ENCODE measurements around the gene TERB1.

The TERB1 gene

DNA sequence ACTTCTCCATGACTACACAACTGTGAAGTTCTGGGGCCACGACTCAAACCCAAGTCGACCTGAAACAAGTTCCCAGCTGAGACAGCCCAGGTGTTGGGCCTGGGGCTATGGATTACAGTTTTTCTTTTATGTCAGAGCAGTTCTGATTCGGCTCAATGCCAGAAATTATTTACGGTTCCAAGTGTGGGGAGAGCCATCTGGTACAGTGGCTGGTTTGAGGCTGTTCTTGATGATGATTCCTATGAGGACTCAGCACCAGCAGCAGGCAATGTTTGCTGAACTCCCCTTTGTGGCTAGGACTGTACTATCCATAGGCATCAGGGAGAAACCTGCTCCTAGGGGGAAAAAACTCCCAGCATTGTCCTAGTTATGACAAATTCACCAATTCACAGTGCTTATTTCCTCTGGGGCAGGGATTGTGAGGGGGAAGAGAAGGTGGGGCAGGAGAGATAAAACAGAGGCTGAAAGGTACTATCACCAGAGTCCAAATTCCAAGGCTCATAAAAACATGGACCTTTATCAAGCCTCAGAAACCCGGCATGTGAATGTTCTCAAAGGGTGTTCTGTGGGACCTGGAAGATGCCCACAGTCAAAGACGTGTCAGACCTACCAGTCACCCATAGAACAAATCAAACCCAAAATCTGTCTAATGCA lies 86.6 kb downstream of the TERB1 start:
- DNase-seq (ENCODE audit: extremely low read depth, low read depth), result peak; percentile 42
- H3K4me3 ChIP-seq (replicated peaks; ENCODE audit: low read depth, low read length), result no peak overlapping the region
- TF ChIP-seq, protein P1, sequence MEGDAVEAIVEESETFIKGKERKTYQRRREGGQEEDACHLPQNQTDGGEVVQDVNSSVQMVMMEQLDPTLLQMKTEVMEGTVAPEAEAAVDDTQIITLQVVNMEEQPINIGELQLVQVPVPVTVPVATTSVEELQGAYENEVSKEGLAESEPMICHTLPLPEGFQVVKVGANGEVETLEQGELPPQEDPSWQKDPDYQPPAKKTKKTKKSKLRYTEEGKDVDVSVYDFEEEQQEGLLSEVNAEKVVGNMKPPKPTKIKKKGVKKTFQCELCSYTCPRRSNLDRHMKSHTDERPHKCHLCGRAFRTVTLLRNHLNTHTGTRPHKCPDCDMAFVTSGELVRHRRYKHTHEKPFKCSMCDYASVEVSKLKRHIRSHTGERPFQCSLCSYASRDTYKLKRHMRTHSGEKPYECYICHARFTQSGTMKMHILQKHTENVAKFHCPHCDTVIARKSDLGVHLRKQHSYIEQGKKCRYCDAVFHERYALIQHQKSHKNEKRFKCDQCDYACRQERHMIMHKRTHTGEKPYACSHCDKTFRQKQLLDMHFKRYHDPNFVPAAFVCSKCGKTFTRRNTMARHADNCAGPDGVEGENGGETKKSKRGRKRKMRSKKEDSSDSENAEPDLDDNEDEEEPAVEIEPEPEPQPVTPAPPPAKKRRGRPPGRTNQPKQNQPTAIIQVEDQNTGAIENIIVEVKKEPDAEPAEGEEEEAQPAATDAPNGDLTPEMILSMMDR (IDR thresholded peaks at IDR 0.05; ENCODE audit: low read depth, low read length, missing control alignments), result no peak

DNA sequence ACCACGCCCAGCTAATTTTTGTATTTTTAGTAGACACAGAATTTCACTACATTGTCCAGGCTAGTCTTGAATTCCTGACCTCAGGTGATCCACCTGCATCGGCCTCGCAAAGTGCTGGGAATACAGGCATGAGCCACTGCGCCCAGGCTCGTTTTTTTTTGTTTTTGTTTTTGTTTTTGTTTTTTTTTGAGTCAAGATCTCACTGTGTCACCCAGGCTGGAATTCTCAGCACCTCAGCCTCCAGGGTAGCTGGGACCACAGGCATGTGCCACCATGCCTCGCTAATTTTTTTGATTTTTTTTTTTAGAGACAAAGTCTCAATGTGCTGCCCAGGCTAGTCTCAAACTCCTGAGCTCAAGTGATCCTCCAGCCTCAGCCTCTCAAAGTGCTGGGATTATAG lies 87.3 kb downstream of the TERB1 start:
- DNase-seq (ENCODE audit: extremely low read depth, low read depth), result no peak
- TF ChIP-seq, protein P1 (IDR thresholded peaks at IDR 0.05; ENCODE audit: low read depth, low read length, missing control alignments), result no peak
- H3K4me3 ChIP-seq (replicated peaks; ENCODE audit: low read depth, low read length), result no peak overlapping the region

DNA sequence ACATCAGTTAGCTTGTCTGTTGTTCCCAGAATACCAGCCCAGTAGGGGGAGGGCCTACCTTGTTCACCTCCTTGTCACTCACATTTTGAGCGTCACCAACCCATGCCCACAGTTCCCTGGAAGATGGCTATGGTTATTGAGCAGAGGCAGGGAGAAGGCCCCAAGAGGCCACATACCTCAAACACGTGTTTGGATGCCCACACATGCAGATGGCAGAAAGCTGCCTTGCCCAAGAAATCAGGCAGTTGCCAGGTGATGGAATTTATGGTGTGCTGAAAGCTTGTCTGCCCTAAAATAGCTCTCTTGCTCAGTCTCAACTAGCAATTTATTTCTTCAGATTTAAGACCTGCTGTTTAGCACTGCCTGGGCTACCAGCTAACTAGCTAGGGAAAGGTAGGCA lies 88.3 kb downstream of the TERB1 start:
- H3K4me3 ChIP-seq (replicated peaks; ENCODE audit: low read depth, low read length), result no peak overlapping the region
- TF ChIP-seq, protein P1 (IDR thresholded peaks at IDR 0.05; ENCODE audit: low read depth, low read length, missing control alignments), result no peak
- DNase-seq (ENCODE audit: extremely low read depth, low read depth), result no peak

DNA sequence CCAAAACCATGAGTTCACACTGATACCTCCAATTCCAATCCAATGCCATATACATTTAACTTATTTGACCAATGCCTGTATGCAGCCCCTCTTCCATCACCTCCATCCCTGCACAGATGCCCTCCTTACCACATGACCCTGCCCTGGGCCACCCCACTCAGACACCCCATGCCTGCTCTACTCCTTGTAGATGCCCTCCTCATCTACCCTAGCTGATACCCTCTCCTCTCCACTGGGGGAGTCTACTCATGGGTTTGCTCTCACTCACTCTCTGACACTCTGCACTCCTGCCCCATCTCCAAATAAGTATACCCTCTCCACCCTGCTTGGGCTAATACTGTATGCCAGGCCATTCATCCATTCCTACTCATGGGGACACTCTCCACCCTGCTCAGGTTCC lies 88.9 kb downstream of the TERB1 start:
- H3K4me3 ChIP-seq (replicated peaks; ENCODE audit: low read depth, low read length), result no peak overlapping the region
- TF ChIP-seq, protein P1 (IDR thresholded peaks at IDR 0.05; ENCODE audit: low read depth, low read length, missing control alignments), result no peak
- no peak for DNase-seq (ENCODE audit: extremely low read depth, low read depth)

DNA sequence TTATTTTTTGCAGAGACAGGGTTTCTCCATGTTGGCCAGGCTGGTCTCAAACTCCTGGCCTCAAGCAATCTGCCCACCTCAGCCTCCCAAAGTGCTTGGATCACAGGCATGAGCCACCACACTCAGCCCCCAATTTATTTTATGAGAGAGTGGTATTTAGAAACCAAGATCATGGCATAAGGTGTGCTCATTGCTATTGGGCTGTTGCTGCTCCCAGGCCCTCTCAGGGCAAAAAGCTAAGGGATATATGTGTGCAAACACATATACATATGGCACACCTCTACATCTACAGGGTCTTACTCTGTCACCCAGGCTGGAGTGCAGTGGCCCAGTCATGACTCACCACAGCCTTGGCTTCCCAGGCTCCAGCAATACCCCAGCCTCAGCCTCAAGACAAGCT lies 89.8 kb downstream of the TERB1 start:
- TF ChIP-seq, protein P1 (IDR thresholded peaks at IDR 0.05; ENCODE audit: low read depth, low read length, missing control alignments), result no peak
- H3K4me3 ChIP-seq (replicated peaks; ENCODE audit: low read depth, low read length), result no peak overlapping the region

DNA sequence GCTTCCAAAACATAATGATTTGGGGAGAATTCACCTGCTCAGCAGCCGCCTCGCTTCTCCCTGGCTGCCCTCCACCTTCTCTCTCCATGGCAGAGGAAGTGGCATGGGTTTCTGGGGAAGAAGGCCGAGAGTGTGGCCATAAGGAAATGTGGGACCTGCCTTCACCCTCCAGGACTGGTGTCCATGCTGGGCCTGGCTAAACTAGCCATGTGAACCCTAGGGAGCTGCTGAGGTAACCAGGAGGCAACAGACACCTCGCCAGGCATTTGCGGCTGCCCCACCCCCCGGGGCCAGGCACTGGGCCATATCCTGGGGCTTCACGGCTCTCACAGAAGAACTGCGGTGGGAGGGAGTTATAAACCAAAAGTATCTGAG lies 94.9 kb downstream of the TERB1 start:
- DNase-seq (ENCODE audit: extremely low read depth, low read depth), result no peak
- TF ChIP-seq, protein P1 (IDR thresholded peaks at IDR 0.05; ENCODE audit: low read depth, low read length, missing control alignments), result no peak
- no peak overlapping the region for H3K4me3 ChIP-seq (replicated peaks; ENCODE audit: low read depth, low read length)

More for the DNA sequence above, 89.8 kb downstream of the TERB1 start:
- no peak for DNase-seq (ENCODE audit: extremely low read depth, low read depth)

Data from HFF-Myc (cell line).